SHP77 treated with DMSO at 0.1 percent for 48 hours (cell line): ENCODE measurements around the gene APBA1.
"Not testable (repeated sequence)": the region's sequence is repeated elsewhere in the genome, so short reads cannot be mapped to it uniquely, and the experiment has no call there.

Experiments used
- DNase-seq: peaks from one replicate; lab custom pipeline; 2025; lab: John Stamatoyannopoulos, UW

The APBA1 gene

DNA sequence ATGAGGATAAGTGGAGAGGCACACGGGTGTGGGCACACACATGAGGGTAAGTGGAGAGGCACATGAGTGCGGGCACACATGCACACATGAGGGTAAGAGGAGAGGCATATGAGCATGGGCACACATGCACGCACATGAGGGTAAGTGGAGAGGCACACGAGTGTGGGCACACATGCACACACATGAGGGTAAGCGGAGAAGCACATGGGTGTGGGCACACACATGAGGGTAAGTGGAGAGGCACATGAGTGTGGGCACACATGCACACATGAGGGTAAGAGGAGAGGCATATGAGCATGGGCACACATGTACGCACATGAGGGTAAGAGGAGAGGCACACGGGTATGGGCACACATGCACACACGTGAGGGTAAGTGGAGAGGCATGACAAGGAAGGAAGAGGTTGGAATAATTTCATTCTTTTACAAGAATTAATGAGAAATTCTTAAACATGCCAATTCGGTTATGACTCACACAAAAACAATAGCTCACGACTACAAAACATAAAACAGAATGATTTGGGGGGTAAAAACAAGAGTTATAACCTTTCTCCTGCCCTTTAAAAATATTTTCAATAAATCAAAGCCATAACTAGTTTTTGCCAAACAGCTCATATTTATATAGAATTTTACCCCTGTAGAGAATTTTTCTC, 67.5 kb downstream of the APBA1 start:
- no peak for DNase-seq

DNA sequence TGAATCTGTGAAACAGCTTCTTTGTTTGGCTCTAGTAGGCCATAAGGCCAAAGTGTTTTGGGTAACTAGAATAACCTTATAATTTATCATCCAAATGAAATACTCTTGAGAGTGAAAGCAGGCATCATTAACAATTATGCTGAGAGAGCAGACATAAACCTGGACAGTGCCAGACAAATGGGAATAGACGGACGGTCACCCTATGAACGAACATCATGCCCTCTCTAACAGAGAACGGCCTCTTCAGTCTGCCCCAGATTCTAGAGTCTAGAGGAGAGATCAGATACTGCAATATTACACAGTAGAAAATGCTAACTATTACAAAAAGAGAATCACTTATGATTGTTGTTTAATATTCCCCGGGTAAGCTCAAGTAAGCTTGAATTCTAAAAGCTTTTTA, 68.5 kb downstream of the APBA1 start:
- no peak for DNase-seq

DNA sequence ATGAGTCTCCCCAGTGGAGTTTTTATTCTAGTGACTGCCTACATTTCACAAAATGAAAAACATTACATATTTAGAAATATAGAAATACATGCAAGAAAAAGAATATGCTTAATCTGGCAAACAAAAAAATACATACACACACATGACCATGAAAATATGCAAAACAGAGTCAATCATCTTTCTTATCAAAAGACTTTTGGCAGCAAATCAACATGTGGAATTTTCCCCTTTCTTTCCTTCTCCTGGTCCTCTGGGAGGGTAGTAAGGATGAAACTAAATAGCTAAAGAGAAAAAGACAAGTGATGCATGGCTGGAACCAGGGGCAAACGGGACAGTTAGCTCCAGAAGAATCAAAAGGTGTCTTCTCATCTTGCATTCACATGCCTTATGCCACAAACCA, 69.4 kb downstream of the APBA1 start:
- DNase-seq = no peak

DNA sequence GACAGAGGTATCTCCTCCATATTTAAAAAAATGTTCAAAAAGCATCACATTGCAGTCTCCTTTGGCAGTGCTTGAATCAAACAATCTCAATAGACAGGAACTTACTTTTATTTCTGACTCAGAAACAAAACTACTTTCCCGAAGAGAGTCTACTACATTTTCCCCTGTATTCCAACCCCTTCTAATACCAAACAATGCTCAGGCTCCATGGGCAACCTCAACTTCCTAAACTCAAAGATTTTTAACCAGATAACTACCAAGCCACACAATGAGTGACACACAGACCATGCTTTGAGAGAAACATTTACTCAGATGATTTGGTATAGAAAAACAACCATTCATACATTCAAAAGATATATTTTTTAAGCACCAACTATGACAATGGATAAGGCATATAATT, 70.5 kb downstream of the APBA1 start:
- no peak for DNase-seq

DNA sequence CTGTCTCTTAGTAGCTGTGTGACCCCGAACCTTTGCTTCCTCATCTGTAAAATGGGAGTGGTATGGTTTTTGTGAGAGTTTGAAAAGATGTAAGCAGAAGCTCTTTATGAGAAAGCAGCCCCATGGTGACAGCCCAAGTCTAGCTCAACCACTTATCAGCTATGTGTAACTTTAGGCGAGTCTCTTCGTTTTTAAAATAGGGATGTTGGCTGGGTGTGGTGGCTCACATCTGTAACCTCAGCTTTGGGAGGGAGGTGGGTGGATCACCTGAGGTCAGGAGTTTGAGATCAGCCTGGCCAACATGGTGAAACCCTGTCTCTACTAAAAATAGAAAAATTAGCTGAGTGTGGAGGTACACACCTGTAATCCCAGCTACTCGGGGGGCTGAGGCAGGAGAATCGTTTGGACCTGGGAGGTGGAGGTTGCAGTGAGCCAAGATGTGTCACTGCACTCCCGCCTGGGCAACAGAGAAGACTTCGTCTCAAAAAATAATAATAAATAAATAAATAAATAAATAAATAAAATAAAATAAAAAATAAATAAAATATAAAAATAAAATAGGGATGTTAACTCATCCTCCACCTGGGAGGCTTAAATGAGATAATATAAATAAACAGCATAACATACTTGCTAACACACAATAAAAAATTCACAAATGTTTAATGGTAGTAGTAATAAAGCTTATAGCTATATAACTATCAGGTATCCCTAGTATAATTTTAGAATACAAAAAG, 71.7 kb downstream of the APBA1 start:
- no peak for DNase-seq

DNA sequence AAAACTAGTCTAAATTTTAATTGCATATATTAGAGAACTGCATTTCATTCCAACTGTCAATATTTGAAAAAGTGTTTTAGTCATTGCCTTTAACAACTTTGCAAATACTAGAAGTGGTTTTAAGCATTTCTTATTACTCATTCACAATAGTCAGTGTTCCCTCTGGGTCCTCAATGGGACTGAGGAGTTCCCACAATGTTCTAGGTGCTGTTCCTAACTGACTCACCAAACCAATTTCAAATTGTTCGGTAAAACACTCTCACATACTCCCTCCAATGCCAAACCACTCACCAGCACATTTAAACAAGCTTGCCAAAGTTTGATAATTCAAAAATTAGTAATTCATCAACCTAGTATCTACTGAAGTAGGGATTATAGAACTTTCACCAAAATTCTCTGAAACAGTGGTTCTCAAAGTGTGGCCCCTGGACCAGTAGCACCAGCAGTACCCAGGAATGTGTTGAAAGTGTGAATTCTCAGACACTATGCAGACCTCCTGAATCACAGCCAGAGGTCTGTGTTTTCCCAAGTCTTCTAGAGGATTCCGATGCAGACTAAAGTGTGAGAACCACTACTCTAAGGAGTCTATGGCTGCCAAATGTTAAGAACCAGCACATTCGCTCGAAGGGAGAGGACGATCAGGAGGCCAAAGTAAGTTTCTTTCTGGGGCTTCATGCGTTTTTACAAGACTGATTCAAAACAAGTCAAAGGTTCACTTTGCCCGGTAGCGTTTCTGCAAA, 72.8 kb downstream of the APBA1 start:
- no peak for DNase-seq

DNA sequence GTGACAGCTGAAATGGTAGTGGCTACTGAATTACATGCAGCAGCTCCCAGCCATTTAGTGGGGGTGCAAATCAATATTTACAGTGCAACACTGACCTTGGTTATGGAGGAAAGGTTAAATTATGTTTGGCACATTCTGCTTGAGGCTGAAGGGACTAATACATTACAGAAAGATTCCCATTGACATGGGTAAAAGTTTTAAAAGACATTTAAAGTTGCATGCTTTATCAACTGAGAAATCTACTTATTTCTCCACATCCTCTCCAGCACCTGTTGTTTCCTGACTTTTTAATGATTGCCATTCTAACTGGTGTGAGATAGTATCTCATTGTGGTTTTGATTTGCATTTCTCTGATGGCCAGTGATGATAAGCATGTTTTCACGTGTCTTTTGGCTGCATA, 75.3 kb downstream of the APBA1 start:
- DNase-seq = not testable (repeated sequence)

DNA sequence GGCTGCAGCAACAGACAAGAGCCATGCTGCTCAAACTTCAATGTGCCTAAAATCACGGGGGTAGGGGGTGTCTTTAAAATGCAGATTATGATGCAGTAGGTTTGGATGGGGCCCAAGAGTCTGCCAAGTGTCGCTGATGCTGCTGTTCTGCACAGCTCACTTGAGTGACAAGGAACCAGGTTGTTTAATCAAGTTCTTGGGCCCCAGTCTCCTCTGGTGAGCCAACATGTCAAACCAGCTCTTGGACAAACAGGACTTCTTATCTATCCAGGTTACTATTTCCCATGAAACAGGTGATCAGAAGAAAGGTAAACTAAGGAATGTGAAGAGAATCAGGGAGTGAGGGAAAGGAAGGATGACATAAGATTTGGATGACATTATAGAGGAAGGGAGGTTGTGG, 78.0 kb downstream of the APBA1 start:
- no peak for DNase-seq

DNA sequence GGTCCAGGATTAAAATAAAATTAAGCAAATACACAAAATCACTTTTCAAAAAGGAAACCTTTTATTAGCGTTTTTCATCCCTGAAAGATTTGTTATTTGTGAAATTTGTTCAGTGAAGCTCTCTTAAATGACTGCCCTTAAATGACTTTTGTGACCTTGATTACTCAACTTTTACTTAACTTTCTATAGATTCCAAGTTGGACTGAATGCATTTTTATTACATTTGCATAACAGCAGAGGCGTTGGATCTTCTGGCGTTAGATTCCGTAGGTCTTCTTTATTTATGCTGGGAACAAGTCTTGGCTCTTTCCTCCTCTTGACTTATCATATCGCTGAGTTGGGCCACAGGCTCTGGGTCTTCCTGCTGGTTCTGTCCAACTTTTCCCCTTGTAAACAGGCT, 78.4 kb downstream of the APBA1 start:
- DNase-seq = no peak

DNA sequence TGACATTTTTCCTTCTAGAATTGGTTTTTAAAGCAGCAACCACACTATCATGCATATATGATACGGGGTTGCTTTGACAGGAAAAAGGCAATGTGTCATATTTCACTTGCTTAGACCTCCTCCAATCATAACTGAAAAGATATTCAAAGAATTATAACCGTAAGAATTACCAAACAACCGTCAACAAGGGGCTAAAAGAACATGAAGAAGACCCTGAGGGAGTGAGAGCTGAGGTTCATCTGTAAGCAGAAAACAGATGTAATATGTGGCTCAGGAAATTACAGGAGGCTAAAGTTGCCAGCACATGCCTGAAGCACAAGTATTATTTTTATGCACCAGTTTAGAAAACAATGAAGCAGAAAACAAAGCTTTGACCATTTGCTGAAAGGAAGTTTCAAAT, 78.9 kb downstream of the APBA1 start:
- DNase-seq = no peak

DNA sequence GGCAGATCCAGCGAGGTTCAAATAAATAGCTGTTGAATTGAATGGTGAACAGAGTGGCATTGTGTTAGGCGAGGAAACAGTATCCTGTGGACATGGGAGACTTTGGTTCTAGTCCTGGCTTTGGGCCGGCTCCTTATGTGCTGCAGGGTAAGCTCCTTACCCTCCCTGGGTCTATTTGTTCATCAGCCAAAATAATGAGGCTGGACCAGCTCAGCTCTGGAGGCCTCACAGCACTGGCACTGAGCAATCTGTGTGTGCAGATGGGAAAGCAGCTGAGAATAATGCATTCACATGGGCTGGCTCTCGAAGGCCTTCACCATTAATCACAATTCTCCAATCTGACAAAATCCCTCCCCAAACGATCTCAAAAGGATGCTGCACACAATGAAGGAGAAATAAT, 81.9 kb downstream of the APBA1 start:
- DNase-seq = no peak

DNA sequence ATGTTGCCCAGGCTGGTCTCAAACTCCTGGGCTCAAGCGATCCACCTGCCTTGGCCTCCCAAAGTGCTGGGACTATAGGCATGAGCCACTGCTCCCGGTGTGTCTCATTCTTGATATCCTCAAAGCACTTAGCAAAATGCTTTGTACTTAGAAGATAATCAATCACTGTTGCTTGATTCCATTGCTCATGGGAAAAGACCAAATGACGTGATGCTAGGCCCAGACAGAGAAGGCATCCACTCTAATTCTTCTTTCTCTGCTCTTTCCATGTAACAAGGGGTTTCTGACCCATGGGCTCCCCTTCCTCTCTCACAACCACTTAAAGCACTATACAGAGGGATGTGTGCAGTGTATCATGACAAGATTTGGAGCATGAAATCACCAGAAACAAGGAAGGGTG, 83.0 kb downstream of the APBA1 start:
- DNase-seq = no peak

DNA sequence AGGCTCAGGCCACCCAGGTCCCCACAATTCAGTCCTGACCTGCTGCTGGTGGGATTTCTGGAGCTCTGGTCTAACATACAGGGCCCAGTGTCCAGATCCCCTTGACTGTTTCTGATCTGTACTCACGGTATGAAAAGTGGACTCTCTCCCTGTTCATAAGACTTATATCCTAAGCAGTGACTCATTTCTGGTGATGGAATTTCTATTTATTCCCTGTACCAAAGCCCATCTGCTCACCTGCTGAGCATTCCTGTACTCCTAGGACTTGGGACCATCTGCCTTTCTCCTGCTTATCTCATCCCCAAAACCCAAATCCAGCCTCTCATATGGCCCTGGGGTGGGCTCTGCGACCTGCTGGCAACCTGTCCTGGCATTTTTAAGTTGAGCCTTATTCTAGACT, 86.6 kb downstream of the APBA1 start:
- no peak for DNase-seq

DNA sequence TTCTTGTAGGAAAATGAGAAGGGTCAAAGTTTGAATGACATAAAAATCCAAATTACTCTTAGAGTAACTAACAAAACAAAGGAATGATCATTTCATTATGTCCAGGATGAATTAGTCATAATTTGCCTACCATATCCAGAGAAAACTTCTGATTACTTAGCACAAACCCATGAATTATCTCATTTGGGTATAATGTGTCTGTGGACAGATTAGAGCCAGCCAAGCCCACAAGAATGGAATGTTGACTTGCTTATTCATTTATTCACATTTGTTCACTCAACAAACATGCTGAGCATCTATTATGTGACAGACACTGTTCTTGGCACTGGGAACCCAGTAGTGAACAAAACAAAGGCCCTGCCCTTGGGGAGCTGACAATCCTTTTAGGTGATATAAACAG, 87.4 kb downstream of the APBA1 start:
- no peak for DNase-seq

DNA sequence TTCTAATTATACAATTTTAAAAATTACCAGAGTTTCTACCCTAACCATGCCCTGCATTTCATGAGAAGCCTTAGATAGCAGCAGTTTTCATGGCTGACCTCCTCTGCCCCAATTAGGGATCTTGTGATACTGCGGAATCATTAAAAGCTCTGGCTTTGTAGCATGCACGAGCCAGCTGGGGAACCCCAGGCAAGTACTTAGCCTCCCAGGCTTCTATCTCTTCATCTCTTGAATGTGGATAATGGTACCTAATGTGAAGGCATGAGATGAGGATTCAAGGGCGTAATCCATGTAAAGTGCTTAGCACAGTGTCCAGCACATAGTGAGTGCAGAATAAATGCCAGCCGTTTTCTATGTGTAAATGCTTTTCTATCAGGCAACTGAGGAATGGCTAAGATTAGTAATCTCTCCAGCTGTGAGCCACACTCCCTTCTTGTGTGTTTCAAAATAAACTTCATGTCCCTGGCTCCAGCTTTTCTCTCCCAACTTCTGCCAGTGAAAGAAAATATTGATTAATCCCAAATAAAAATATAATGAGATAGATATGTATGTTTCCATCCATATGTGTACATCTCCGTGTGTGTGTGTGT, 88.4 kb downstream of the APBA1 start:
- DNase-seq = no peak

DNA sequence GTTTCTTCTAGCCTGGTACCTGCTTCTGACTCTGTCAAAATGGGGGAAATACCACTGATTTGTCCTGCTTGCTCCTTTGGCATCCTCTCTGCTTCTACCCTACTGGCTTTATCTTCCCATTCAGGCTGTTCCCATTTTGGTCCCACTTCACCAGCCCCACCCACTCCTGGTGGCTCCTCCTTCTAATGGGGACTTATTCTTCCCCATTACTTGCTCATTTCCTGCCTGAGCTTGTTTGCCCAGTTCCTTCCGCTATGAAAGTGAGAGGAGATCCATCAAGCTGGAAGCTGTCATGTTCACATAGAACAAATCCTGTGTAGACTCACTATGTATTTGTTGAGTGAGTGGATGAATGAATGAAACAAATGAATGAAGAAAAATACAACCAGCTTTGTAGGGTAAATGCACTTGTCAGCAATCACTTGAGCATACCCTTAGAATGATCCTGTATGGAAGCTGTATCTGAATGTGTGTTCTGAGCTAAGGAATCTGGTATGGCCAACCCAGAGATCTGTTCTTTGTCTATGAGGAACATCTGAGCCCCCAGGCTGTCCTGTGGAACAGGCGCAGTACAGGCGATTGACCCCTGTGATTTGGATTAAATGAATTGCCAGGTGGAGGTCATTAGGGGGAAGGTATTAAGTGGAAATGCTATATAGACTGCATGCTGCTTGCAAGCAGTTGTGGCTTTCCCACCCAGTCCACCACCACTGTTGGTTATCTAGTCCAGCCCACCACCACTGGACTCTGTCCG, 89.5 kb downstream of the APBA1 start:
- DNase-seq = no peak

DNA sequence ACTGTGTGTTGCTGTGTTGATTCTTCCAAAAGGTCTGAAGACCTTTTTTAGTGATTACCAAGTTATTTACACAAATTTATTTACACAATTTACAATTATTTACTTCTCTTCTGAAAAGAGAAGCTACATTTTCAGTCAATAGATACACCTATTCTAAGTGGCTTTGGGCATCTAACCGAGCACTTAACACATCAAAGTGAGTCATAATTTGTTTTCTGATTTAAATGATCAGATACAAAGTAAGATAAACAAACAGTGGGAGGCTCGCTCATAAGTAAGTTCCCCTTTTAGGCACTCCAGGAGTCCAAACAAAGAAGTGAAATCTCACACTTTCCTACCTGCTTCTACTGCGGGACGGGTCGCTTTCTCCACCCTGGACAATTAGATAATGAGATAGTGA, 90.2 kb downstream of the APBA1 start:
- DNase-seq = no peak

DNA sequence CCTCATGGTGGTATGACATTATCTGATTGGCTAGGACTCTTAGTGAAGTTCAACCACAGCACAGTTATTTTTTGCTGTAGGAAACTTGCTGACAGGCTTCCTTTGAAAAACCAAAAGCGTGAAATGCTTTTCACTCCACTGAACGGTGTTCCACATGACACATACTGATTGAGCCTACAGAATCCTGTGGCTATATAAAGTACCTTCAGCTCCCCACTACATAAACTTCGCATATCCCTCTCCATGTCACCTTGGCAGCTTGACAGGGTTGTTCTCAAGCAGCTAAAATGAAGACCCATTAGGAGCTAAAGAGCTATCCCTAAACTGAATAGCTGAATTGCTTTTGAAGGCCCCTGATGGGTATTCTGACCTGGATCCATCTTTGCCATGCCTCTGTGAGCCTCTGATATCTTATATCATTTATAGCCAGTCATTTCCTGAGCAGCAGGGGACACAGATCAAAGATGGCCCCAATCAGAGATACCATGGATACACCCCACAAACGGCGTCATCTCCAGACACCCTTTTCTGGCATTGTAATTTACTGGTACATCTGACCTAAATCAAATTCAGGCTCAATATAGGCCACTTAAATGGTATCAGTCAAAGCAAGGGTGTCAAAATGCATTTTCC, 91.5 kb downstream of the APBA1 start:
- DNase-seq = no peak

DNA sequence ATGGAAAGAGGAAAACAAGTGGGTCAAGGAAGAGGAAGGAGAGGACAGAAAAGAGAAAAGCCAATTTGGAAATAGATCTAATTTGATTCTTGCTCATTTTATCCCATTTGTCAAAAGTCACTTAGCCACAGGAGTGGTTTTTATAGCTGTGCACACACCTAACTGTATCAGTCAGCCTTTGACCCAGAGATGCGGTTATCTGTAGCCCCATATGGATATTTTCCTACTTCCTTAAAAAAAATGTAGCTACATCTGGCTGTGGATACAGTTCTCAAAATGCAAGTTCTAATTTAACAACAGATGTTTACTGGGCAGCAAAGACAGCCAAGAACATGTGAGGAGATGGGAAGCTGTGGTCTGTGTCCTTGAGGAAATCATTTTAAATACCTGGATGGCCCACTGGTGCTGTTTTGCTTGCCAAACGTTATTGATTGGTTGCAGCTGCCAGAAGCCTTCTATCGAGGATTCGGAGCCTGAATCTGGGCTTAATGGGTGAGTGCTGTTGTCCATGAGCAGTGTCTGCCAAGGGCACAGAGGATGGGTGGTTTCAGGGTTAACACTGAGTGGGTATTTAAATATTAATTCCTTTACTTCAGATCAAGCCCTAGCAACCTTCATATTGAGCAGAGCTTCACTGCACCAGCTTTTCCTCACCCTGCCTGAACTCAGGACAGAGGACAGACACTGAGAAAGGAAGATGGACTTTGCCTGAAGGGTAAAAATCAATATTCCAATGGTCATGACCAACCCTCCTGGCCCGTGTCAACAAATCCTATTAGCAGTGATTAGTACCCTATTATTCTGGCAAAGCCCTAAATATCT, 92.2 kb downstream of the APBA1 start:
- no peak for DNase-seq

DNA sequence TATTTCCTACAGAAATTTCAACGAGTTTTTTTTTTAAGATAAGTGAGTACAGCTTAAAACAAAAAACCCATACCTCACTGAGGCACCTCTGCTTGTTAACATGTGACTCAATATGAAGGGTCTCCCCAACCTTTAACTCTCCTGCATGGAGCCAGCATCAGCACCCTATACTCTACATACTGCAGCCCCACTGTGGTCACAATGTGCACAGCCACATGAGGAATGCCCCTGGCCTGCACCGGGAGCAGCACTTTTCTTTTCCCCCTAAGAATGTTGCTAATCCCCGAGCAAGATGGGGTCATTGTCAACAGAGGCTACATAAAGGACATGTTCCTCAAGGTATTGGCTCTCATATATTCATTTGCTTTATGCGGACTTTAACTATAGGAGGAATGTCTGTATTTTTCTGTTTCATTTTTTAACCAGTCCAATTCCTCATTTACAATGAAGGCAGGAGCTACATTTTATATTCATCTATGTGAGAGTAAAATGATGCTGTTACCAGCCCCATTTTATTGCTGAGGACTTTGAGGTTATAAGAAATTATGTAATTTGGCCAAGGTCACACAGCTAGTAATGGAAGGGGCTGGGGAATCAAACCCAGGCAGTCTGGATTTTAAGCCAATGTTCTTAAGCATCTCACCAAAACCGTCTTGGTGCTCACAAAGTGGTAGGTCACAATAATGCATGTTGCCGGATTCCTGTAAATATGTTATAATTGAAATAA, 93.0 kb downstream of the APBA1 start:
- no peak for DNase-seq
